GM12891 (cell line): ENCODE data around the gene RTN1.

Source experiments
- POLR2A ChIP-seq: IDR thresholded peaks from 2 replicates; pipeline ENCODE4 v1.6.1; 2011; ENCODE audit warnings: low read depth, low read length, control low read depth
- TAF1 ChIP-seq: IDR thresholded peaks from 2 replicates; pipeline ENCODE4 v1.6.1; 2011; ENCODE audit warnings: low read depth, low read length, control low read depth

DNA sequence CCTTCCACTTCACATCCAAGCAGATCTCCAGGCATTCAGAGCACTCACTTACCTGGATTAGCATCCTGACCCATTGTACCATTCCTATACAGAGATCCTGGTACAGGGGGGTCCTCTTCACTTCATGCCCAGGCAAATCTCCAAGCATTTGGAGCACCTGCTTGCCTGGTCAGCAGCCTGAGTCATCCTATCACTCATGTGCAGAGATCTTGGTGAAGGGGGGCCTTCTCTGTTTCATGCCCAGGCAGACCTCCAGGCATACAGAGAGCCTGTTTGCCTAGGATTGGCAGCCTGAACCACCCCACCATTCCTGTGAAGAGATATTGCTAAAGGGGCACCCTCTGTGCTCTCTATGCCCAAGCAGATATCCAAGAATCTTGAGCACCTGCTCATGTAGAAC lies 182.9 kb downstream of the RTN1 start:
- no peak for TF ChIP-seq TAF1
- no peak for TF ChIP-seq POLR2A
